ENCODE data around the gene DCLK1. TPM values are rescaled to one million over a fixed set of nuclear protein-coding genes. Genes with fewer than 3 reads are reported as not detected.
A peak's percentile ranks its signal among the peaks of the same experiment; 100 is the strongest.

The DCLK1 gene
- total RNA-seq, 4 donors from 2014 or later, result 20.5 to 40.1 (median 28.7) TPM

DNA sequence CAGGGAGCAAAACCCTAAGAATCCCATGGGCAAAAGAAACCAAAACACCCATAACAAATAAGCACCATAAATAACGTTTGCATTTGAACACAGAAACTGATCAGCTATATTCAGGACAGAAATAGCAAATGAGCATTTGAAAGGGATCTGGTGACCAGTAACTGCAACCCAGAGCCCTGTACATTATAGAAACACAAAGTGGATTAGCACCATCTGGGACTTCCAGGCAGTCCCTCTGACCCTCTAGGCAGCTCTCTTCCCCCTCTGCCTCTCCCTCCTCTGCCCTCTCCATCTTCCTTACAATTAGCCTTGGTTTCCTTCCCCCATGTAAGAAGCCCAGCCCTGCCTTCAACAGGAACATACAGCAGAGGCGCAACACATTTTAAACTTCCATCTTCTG lies 215.0 kb downstream of the DCLK1 start:
- Histone ChIP-seq H3K27me3 (no peaks in the 10 kb centered on the region), H3K36me3 (no peaks in the 10 kb centered on the region), H3K9me3 (no peaks in the 10 kb centered on the region), H3K27ac (replicated peaks in 1 of 4) (no peak overlapping the region), H3K4me1 (peaks cover 0 to 4% (median 0%) of the 10 kb centered on the region in 4 donors), H3K4me3 (no peak overlapping the region)
- DNase-seq (ENCODE audit: extremely low spot score), result no peak
- no peak for TF ChIP-seq POLR2AphosphoS5 (IDR thresholded peaks at IDR 0.05)
- TF ChIP-seq POLR2A (IDR thresholded peaks at IDR 0.05; ENCODE audit: low read depth), result no peak
- TF ChIP-seq, protein P1, sequence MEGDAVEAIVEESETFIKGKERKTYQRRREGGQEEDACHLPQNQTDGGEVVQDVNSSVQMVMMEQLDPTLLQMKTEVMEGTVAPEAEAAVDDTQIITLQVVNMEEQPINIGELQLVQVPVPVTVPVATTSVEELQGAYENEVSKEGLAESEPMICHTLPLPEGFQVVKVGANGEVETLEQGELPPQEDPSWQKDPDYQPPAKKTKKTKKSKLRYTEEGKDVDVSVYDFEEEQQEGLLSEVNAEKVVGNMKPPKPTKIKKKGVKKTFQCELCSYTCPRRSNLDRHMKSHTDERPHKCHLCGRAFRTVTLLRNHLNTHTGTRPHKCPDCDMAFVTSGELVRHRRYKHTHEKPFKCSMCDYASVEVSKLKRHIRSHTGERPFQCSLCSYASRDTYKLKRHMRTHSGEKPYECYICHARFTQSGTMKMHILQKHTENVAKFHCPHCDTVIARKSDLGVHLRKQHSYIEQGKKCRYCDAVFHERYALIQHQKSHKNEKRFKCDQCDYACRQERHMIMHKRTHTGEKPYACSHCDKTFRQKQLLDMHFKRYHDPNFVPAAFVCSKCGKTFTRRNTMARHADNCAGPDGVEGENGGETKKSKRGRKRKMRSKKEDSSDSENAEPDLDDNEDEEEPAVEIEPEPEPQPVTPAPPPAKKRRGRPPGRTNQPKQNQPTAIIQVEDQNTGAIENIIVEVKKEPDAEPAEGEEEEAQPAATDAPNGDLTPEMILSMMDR (IDR thresholded peaks at IDR 0.05), result no peak
- TF ChIP-seq EP300 (IDR thresholded peaks at IDR 0.05), result no peak
- intact Hi-C loops (cut with DNase I), result no loop called here
- WGBS, result 85% methylated on average over 2 of the region's 2 CpGs

DNA sequence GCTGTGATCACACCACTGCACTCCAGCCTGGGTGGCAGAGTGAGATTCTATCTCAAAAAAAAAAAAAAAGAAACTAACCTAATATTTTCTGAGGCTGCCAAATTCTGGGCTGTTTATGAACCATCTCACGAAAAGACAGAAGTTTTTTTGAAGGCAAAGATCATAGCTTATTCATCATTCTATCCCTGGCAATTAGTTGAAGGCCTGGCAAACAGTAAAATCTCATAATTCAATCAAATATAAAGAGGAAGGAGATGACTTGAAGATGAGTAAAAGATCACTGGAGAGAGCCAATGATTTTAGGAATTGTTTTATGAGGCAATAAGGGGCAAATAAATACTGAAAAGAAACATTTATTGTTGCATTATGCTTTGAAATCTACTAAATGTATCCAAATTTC lies 216.5 kb downstream of the DCLK1 start:
- DNase-seq (ENCODE audit: extremely low spot score), result no peak
- TF ChIP-seq EP300 (IDR thresholded peaks at IDR 0.05) (no peak), POLR2A (IDR thresholded peaks at IDR 0.05; ENCODE audit: low read depth) (no peak)
- TF ChIP-seq, protein P1 (IDR thresholded peaks at IDR 0.05), result no peak
- no peaks in the 10 kb centered on the region for H3K27me3 ChIP-seq
- no peak overlapping the region for H3K4me3 ChIP-seq
- H3K36me3 ChIP-seq, result no peaks in the 10 kb centered on the region
- intact Hi-C loops (cut with DNase I), result no loop called here
- 23% methylated on average over 1 of the region's 1 CpG for WGBS
- H3K4me1 ChIP-seq, result peaks cover 0 to 4% (median 0%) of the 10 kb centered on the region in 4 donors
- H3K27ac ChIP-seq (replicated peaks in 1 of 4), result no peak overlapping the region
- no peaks in the 10 kb centered on the region for H3K9me3 ChIP-seq

DNA sequence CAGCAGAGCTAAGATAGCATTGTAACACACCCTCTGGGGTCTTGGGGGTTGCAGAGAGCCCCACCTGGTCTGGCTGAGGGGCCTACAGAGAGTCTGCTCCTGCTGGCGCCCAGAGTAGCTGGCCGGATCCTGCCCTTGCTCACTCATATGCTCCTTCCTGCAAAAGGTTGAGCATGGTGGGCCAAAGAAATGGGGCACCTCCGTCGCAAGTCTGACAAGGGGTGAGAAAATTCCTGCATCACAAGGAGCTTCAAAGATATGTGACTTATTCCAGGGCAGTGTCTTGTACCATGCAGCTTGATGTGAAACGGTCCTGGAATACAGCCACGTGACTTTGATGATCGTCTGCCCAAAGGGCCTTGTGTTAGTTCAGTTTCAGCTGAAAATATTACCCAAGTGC lies 218.3 kb downstream of the DCLK1 start:
- no peak overlapping the region for H3K27ac ChIP-seq (replicated peaks in 1 of 4)
- intact Hi-C loops (cut with DNase I), result no loop called here
- TF ChIP-seq POLR2A (IDR thresholded peaks at IDR 0.05; ENCODE audit: low read depth) (no peak), POLR2AphosphoS5 (IDR thresholded peaks at IDR 0.05) (no peak), EP300 (IDR thresholded peaks at IDR 0.05) (no peak)
- TF ChIP-seq, protein P1 (IDR thresholded peaks at IDR 0.05), result no peak
- H3K9me3 ChIP-seq, result no peaks in the 10 kb centered on the region
- DNase-seq (ENCODE audit: extremely low spot score), result peak; percentile 53
- no peaks in the 10 kb centered on the region for H3K27me3 ChIP-seq
- H3K4me3 ChIP-seq, result no peak overlapping the region
- H3K4me1 ChIP-seq, result peaks cover 0 to 4% (median 0%) of the 10 kb centered on the region in 4 donors
- 83% methylated on average over 4 of the region's 7 CpGs for WGBS
- no peaks in the 10 kb centered on the region for H3K36me3 ChIP-seq

DNA sequence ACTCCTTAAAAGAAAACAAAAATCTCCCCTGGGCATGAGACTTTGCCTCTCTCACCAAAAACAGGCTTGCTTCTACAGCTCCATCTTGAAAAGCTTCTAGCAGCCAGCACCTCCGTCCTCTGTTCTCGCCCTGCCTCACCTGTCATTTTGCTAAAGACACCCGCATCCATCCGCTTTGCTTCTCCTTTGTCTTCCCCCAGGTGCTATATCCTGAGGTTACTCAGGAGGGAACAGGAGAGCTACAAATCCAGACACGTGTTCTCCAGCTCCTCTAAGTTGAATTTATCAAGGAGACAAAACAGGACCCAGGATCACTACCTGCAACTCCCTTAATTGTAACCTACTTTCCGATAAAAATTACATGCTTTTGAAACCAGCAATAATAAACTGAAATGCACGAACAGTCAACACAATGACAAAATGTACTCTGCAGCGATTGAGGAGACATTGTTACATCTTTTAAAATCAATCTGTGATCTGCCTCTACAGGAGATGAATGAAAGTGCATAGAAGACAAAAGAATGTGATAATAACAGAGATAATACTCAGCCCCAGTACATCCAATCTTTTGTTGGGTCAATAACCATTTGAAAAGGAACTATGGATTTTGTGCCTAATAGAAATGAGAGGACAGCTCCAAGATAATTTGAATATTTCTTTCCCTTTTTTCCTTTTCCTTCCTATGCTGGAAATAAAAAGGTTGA lies 221.2 kb downstream of the DCLK1 start:
- H3K9me3 ChIP-seq, result no peaks in the 10 kb centered on the region
- peak; percentile 70 for DNase-seq (ENCODE audit: extremely low spot score)
- H3K4me1 ChIP-seq, result no peaks in the 10 kb centered on the region
- intact Hi-C loops (cut with DNase I), result no loop called here
- H3K36me3 ChIP-seq, result no peaks in the 10 kb centered on the region
- no peak overlapping the region for H3K27ac ChIP-seq (replicated peaks in 1 of 4)
- H3K4me3 ChIP-seq, result no peak overlapping the region
- no peaks in the 10 kb centered on the region for H3K27me3 ChIP-seq
- TF ChIP-seq, protein P1 (IDR thresholded peaks at IDR 0.05), result peak in 1 of 3 experiments; percentile 2
- TF ChIP-seq EP300 (IDR thresholded peaks at IDR 0.05), result no peak
- 96% methylated on average over 8 of the region's 8 CpGs for WGBS

DNA sequence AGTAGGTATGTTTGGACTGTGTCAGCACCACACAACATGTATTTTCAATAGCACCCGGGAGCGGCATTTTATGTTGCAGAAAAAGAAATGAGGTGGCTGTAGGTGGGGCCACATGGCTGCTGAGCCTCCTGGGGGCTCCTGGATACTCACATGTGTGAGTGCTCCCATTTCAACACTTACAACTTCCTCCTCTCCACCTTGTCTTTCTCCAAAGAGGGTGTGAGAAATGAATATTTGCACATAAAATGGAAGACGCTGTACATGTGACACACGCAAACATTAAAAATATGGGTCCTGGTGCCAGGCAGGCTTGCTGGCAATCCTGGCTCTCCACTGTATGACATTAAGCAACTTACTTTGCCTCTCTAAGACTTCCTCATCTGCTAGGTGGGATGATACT lies 222.1 kb downstream of the DCLK1 start:
- intact Hi-C loops (cut with DNase I), result no loop called here
- peak; percentile 80 for DNase-seq (ENCODE audit: extremely low spot score)
- 83% methylated on average over 4 of the region's 4 CpGs for WGBS
- H3K4me1 ChIP-seq, result no peaks in the 10 kb centered on the region
- no peak overlapping the region for H3K27ac ChIP-seq (replicated peaks in 1 of 4)
- no peak for TF ChIP-seq POLR2AphosphoS5 (IDR thresholded peaks at IDR 0.05)
- no peak for TF ChIP-seq POLR2A (IDR thresholded peaks at IDR 0.05; ENCODE audit: low read depth)
- TF ChIP-seq, protein P1 (IDR thresholded peaks at IDR 0.05), result no peak
- TF ChIP-seq EP300 (IDR thresholded peaks at IDR 0.05), result no peak
- H3K4me3 ChIP-seq, result no peak overlapping the region
- H3K9me3 ChIP-seq, result no peaks in the 10 kb centered on the region
- H3K27me3 ChIP-seq, result no peaks in the 10 kb centered on the region
- H3K36me3 ChIP-seq, result no peaks in the 10 kb centered on the region

Data from esophagus muscularis mucosa (tissue), 4 donors.